HEK293T (cell line): ENCODE measurements around the gene SYT11.

Source experiments
- ARNT ChIP-seq: fragments of 450-650 bp; IDR thresholded peaks from 2 replicates; pipeline ENCODE4 v1.6.1; 2017; ENCODE audit warnings: mild to moderate bottlenecking
- BHLHE40 ChIP-seq: fragments of 450-650 bp; IDR thresholded peaks from 2 replicates; pipeline ENCODE4 v1.6.1; 2016; ENCODE audit warnings: mild to moderate bottlenecking, moderate library complexity, borderline replicate concordance
- HDGF ChIP-seq: fragments of 450-650 bp; IDR thresholded peaks from 2 replicates; pipeline ENCODE4 v1.6.1; 2017; ENCODE audit warnings: antibody characterized with exemption, borderline replicate concordance
- SP1 ChIP-seq: fragments of 450-650 bp; IDR thresholded peaks from 2 replicates; pipeline ENCODE4 v1.6.1; 2017
- ZNF384 ChIP-seq: fragments of 450-650 bp; IDR thresholded peaks from 2 replicates; pipeline ENCODE4 v1.6.1; 2016

DNA sequence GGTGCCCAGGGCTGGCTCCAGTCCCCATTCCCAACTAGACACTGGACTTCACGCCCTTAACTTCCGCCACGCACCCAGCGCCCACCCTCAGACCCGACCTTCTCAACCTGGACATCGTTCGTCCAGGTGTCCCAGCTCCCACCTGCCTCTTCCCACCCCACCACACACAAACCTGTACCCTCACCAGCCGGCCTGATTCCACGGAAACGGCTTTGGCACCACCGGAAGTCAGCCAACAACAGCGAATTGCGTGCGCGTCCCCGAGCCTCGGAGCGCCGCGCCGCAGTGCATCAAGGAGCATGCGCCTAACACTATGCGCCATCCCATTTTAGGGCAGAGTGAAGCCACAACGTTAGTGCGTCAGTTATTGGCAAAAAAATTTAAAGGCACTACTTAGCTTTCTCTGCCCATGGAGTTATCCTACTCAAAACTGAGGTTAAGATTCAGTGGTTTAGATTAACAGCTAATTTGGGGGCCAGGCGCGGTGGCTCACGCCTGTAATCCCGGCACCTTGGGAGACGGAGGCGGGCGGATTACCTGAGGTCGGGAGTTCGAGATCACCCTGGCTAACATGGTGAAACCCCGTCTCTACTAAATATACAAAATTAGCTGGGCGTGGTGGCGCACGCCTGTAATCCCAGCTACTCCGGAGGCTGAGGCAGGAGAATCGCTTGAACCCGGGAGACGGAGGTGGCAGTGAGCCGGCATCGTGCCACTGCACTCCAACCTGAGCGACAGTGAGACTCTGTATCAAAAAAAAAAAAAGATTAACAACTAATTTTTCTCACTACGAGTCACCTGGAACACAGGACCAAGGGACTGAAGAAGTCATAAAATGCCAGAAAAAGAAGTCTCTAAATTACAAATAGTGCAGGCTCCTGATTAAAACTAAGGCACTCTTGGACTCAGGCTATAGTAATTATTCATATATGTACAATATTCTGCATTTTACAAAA lies 2.1 kb upstream of the SYT11 start, which contains the start of gene GON4L:
- TF ChIP-seq HDGF (no peak), BHLHE40 (no peak), ZNF384 (no peak), ARNT (no peak), SP1 (no peak)
